SK-N-SH (cell line): Measurements from ENCODE around the gene KLF16.

Experiments used
- CHD2 ChIP-seq: fragments of 150-350 bp; IDR thresholded peaks from 2 replicates; pipeline ENCODE4 v1.6.1; 2018; ENCODE audit warnings: low read length; ENCODE audit not compliant: partially characterized antibody
- CTCF ChIP-seq: fragments of 200-600 bp; sonication (generic); IDR thresholded peaks from 2 replicates; pipeline ENCODE4 v1.6.1; 2017; ENCODE audit warnings: antibody characterized with exemption, mild to moderate bottlenecking, moderate library complexity
- EP300 ChIP-seq, 2 experiments: IDR thresholded peaks; 2 replicates each; pipeline versions ENCODE4 v1.4.0 to v1.6.1; 2012; ENCODE audit warnings: borderline replicate concordance in 1 of 2, low read depth in 1 of 2, low read length in 1 of 2
- EZH2phosphoT487 ChIP-seq: fragments of 200-600 bp; sonication (generic); IDR thresholded peaks from 2 replicates; pipeline ENCODE4 v1.6.1; 2017; ENCODE audit warnings: low read depth, mixed run types, mild to moderate bottlenecking, antibody characterized with exemption, moderate library complexity, borderline replicate concordance
- MXI1 ChIP-seq: IDR thresholded peaks from 2 replicates; pipeline ENCODE4 v1.6.1; 2012; ENCODE audit warnings: mild to moderate bottlenecking, low read depth, low read length, improper control_type of control experiment
- NFIC ChIP-seq: IDR thresholded peaks from 2 replicates; pipeline ENCODE4 v1.4.0; 2012; ENCODE audit warnings: borderline replicate concordance
- POLR2AphosphoS5 ChIP-seq: IDR thresholded peaks from 2 replicates; pipeline ENCODE4 v1.6.1; 2012; ENCODE audit warnings: low read depth, low read length
- RAD21 ChIP-seq: IDR thresholded peaks from 2 replicates; pipeline ENCODE4 v1.6.1; 2012; ENCODE audit warnings: mild to moderate bottlenecking, low read length
- YY1 ChIP-seq: IDR thresholded peaks from 2 replicates; pipeline ENCODE4 v1.4.0; 2012; ENCODE audit warnings: low read depth, mild to moderate bottlenecking
- ZBTB33 ChIP-seq: IDR thresholded peaks from 2 replicates; pipeline ENCODE4 v1.4.0; 2012; ENCODE audit warnings: low read depth, borderline replicate concordance
- TF ChIP-seq, protein P1 (sequence below): IDR thresholded peaks from 2 replicates; pipeline ENCODE4 v1.6.1; 2012; ENCODE audit warnings: mild to moderate bottlenecking, low read depth, low read length, moderate library complexity

GRCh38 chr19:1863638-1864479 is 480 bp upstream of the KLF16 start:
- TF ChIP-seq CTCF (no peak), NFIC (no peak), RAD21 (no peak), EZH2phosphoT487 (no peak), EP300 (IDR thresholded peaks at IDR 0.05; ENCODE audit: borderline replicate concordance in 1 of 2, low read depth in 1 of 2, low read length in 1 of 2) (no peak), YY1 (no peak), ZBTB33 (no peak), MXI1 (peak; percentile 98), POLR2AphosphoS5 (peak; percentile 38; the same call in 1 of the 2 replicates), CHD2 (peak; percentile 69)
- TF ChIP-seq, protein P1, sequence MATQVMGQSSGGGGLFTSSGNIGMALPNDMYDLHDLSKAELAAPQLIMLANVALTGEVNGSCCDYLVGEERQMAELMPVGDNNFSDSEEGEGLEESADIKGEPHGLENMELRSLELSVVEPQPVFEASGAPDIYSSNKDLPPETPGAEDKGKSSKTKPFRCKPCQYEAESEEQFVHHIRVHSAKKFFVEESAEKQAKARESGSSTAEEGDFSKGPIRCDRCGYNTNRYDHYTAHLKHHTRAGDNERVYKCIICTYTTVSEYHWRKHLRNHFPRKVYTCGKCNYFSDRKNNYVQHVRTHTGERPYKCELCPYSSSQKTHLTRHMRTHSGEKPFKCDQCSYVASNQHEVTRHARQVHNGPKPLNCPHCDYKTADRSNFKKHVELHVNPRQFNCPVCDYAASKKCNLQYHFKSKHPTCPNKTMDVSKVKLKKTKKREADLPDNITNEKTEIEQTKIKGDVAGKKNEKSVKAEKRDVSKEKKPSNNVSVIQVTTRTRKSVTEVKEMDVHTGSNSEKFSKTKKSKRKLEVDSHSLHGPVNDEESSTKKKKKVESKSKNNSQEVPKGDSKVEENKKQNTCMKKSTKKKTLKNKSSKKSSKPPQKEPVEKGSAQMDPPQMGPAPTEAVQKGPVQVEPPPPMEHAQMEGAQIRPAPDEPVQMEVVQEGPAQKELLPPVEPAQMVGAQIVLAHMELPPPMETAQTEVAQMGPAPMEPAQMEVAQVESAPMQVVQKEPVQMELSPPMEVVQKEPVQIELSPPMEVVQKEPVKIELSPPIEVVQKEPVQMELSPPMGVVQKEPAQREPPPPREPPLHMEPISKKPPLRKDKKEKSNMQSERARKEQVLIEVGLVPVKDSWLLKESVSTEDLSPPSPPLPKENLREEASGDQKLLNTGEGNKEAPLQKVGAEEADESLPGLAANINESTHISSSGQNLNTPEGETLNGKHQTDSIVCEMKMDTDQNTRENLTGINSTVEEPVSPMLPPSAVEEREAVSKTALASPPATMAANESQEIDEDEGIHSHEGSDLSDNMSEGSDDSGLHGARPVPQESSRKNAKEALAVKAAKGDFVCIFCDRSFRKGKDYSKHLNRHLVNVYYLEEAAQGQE = peak; percentile 33; the same call in 1 of the 2 replicates
